GM12864 (cell line): ENCODE data around the gene TPPP2.

Experiments
- DNase-seq: peaks from one replicate; pipeline ENCODE4 v3.0.0-alpha.2; 2011; ENCODE audit warnings: low read depth
- H3K4me3 ChIP-seq: 2 replicates; pipeline ENCODE4 v1.5.1; 2011; ENCODE audit warnings: mild to moderate bottlenecking, low read depth, low read length, control low read depth
- TF ChIP-seq, protein P1 (sequence below): IDR thresholded peaks from 2 replicates; pipeline ENCODE4 v1.5.1; 2011; ENCODE audit warnings: low read depth, mild to moderate bottlenecking, moderate library complexity, low read length, control low read depth, inconsistent platforms; ENCODE audit errors: missing control alignments

Gene TPPP2

DNA sequence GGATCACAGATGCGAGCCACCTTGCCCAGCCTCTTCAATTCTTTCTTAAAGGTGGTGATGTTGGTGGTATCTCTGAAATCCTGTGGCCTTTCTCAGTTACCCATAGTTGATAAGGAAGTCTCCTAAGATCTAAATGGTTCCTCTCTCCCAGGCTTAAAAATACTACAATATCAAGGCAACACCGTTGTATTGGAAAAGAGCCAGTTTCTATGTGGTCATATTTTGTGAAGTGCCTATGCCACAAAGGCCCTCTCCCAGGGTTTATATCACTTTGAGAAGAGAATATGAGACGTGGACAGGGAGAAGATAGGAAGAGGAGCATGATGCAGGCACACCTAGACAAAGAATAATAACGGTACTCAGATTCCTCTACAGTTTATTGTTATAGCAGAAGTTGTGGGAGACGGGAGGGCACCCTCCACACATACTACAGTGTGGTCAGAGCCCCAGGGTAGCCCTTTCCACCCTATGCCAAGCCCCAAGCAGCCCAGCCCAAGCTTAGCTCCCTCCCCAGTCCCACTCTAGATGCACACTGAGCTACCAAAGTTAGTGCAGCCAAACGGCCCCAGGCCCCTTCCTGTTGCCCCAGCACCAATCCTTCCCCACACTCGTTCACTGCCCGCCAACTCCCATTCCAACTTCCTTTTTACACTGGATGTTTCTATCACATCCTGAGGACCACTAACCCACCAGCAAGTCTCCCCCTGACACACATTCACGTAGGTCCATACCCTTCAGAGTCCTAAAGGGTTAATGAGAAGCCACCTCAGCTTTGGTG, 13.4 kb upstream of the TPPP2 start:
- no peak overlapping the region for H3K4me3 ChIP-seq
- TF ChIP-seq, protein P1, sequence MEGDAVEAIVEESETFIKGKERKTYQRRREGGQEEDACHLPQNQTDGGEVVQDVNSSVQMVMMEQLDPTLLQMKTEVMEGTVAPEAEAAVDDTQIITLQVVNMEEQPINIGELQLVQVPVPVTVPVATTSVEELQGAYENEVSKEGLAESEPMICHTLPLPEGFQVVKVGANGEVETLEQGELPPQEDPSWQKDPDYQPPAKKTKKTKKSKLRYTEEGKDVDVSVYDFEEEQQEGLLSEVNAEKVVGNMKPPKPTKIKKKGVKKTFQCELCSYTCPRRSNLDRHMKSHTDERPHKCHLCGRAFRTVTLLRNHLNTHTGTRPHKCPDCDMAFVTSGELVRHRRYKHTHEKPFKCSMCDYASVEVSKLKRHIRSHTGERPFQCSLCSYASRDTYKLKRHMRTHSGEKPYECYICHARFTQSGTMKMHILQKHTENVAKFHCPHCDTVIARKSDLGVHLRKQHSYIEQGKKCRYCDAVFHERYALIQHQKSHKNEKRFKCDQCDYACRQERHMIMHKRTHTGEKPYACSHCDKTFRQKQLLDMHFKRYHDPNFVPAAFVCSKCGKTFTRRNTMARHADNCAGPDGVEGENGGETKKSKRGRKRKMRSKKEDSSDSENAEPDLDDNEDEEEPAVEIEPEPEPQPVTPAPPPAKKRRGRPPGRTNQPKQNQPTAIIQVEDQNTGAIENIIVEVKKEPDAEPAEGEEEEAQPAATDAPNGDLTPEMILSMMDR = no peak
- no peak for DNase-seq

DNA sequence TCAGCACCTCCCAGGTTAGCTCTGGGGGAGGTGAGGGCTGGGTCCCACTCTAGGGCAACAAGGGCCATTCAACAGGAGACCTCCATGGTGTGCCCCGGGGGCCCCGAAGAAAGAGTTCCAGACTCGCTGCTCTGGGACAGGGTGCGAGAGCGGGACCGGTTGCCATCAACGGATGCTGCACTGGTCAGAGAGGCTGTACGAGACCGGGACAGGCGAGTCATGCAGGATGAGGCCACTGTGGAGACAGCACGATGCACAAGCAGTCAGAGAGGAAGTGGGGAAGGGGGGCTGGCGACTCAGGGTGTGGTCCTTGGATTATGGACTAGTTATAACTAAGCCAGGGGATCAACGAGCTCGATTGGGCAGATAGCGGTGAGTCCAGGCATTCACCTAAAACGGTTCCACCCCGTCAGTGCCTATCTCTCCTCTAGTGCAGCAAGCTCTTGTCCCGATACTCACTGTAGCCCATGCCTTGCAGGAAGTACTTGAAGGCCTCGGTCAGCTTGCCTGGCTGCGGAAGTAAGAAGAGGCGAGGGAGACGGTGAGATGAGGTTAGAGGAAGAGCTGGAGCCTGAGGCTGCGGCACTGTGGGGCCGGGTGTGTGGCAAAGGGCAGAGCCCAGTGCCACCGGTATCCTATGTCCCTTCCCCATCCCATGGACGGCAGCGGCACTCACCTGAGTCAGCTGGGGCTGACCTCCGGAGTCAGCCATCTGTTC, 12.3 kb upstream of the TPPP2 start:
- TF ChIP-seq, protein P1 = no peak
- no peak overlapping the region for H3K4me3 ChIP-seq
- no peak for DNase-seq

DNA sequence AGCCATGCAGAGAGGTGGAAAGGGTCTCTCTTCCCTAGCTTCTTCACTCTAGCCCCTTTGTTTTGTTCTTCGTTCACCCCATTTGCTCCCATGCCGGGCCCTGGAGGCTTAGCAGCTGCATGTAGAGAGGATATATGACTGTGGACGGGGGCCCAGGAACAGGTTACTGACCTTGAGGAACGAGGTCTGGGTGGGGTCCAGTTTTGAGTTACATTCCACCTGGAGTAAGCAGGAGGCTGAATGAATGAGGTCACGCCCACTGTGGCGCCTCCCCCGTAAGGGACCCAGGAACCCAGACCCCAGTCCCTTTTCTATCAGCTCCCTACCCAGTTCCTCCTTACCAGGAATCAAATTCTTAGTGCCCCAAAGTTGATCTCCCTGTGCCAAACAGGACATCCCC, 11.7 kb upstream of the TPPP2 start:
- TF ChIP-seq, protein P1 = no peak
- DNase-seq = no peak
- no peak overlapping the region for H3K4me3 ChIP-seq

DNA sequence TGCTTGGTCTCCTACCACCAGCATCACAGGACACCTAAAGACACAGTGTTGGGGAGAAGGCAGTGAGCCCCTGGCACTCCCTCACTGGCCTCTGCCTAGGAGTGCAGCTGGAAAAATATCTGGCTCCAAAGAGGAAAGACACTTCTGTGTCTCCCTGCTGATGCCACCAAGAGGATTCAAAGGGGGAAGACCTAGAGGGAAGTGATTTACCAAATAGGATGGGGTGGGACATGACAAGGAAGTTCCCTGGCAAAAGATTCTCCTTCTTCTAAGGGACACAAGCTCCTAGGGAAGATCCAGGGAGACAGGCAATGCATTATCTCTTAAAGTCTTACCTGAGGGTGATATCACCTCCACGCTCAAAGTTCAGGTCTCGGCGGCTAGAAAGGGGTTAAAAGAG, 11.2 kb upstream of the TPPP2 start:
- TF ChIP-seq, protein P1 = no peak
- DNase-seq = no peak
- no peak overlapping the region for H3K4me3 ChIP-seq

- TF ChIP-seq, protein P1 = no peak
- H3K4me3 ChIP-seq = no peak overlapping the region
- no peak for DNase-seq
These were observed 10.7 kb upstream of the TPPP2 start for GRCh38 chr14:21019366-21019765.

DNA sequence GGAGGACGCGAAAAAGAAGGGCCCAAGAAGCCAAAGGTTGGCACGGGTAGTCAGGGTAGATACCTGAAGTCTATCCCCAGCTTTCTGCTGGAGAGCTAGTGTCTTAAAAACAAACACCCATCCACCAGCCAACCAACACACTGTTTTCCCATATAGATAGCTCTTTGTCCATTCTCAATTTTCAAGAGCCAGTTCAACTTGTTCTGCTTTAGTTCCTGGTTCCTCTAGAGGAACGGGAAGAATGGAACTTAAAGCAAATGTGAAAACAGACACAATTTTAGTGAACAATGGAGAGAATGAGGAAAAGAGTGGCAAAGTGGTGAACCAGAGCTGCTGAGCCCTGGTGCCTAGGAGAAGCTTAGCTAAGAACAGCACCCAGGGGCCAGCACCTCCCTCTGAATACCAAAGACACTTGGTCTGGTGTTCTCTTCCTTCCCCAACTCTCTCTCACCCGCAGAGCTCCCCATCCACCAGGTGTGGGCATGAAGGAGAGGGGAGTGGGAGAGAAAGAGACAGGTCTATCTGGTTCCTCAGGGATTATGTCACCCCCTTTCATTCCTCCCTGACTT, 9.0 kb upstream of the TPPP2 start:
- H3K4me3 ChIP-seq = no peak overlapping the region
- DNase-seq = no peak
- TF ChIP-seq, protein P1 = no peak
